GM23248 (cell line): ENCODE measurements around the gene GRHPR.

ENCODE experiments used
- EZH2 ChIP-seq: fragments of 200-600 bp; sonication (generic); IDR thresholded peaks from 2 replicates; pipeline ENCODE4 v1.6.1; 2018; ENCODE audit warnings: antibody characterized with exemption, mild to moderate bottlenecking; ENCODE audit not compliant: insufficient read depth, poor library complexity, severe bottlenecking
- EZH2phosphoT487 ChIP-seq: fragments of 200-600 bp; sonication (generic); IDR thresholded peaks from 2 replicates; pipeline ENCODE4 v1.6.1; 2018; ENCODE audit warnings: antibody characterized with exemption, moderate library complexity, mild to moderate bottlenecking, low read depth; ENCODE audit not compliant: insufficient read depth

GRCh38 chr9:37377688-37378612 is 44.5 kb upstream of the GRHPR start:
- TF ChIP-seq EZH2: no peak
- TF ChIP-seq EZH2phosphoT487: no peak
